HG02970 (cell line): ENCODE measurements around the gene NEDD8.
"Not testable (repeated sequence)": the region's sequence is repeated elsewhere in the genome, so short reads cannot be mapped to it uniquely, and the experiment has no call there.

Source experiments
- ATAC-seq: cut with Tn5 transposase; IDR thresholded peaks from one replicate; pipeline ENCODE4 v1.9.1; 2021; ENCODE audit warnings: mild to moderate bottlenecking, moderate library complexity, moderate number of reproducible peaks; ENCODE audit not compliant: unreplicated experiment, low FRiP score

Gene NEDD8

GRCh38 chr14:24231263-24232120, 675 bp downstream of the NEDD8 start:
- no peak for ATAC-seq

- ATAC-seq: no peak
Observed at GRCh38 chr14:24228902-24229301, 3.3 kb downstream of the NEDD8 start.

- no peak for ATAC-seq
Observed at GRCh38 chr14:24226473-24226872, 5.7 kb downstream of the NEDD8 start.

- no peak for ATAC-seq
Observed at GRCh38 chr14:24224618-24225071, 7.5 kb downstream of the NEDD8 start.

- not testable (repeated sequence) for ATAC-seq
Observed at GRCh38 chr14:24222987-24223386, 9.2 kb downstream of the NEDD8 start.

GRCh38 chr14:24219521-24219920, 12.6 kb downstream of the NEDD8 start:
- no peak for ATAC-seq

GRCh38 chr14:24219080-24219479, 13.1 kb downstream of the NEDD8 start:
- no peak for ATAC-seq

GRCh38 chr14:24216876-24217275, 15.3 kb downstream of the NEDD8 start:
- not testable (repeated sequence) for ATAC-seq

GRCh38 chr14:24216345-24216699, 15.8 kb downstream of the NEDD8 start:
- ATAC-seq: no peak

- peak; percentile 52 for ATAC-seq
Observed at GRCh38 chr14:24215495-24216344, 16.4 kb downstream of the NEDD8 start, which contains the start of gene MDP1. Gene MDP1 (minus strand): TSS chr14:24216066. CDS start chr14:24215955, 111 bp downstream.

GRCh38 chr14:24213866-24214662, 18.1 kb downstream of the NEDD8 start:
- ATAC-seq: no peak

GRCh38 chr14:24212924-24213865, 19.0 kb downstream of the NEDD8 start, which contains the start of gene CHMP4A:
Gene CHMP4A (minus strand): TSS chr14:24213488. CDS start chr14:24213439, 49 bp downstream.
- peak; percentile 75 for ATAC-seq

- no peak for ATAC-seq
Observed at GRCh38 chr14:24211311-24211710, 20.9 kb downstream of the NEDD8 start.

GRCh38 chr14:24207625-24208024, 24.5 kb downstream of the NEDD8 start:
- no peak for ATAC-seq

GRCh38 chr14:24207104-24207551, 25.0 kb downstream of the NEDD8 start:
- ATAC-seq: no peak

- no peak for ATAC-seq
Observed at GRCh38 chr14:24206260-24207103, 25.7 kb downstream of the NEDD8 start.

- no peak for ATAC-seq
Observed at GRCh38 chr14:24204163-24205146, 27.7 kb downstream of the NEDD8 start.
